ENCODE data around the gene PFDN1. TPM values are rescaled to one million over a fixed set of nuclear protein-coding genes. Genes with fewer than 3 reads are reported as not detected.

PFDN1 gene
- total RNA-seq, 1 experiment from 2014 or later: 48.9 TPM

- Histone ChIP-seq H3K4me1 (ENCODE audit: control insufficient read depth in 1 of 2, insufficient read depth in 2 of 2, low read length in 2 of 2) (peaks cover 11 to 21% of the 10 kb centered on the region in 2 experiments), H2AFZ (ENCODE audit: low read depth, low read length, poor library complexity, severe bottlenecking) (no peak overlapping the region), H4K20me1 (ENCODE audit: insufficient read depth) (no peaks in the 10 kb centered on the region), H3K9me2 (ENCODE audit: insufficient read depth) (no peaks in the 10 kb centered on the region), H3K9me3 (ENCODE audit: control insufficient read depth in 1 of 2, insufficient read depth in 1 of 2, low read depth in 1 of 2, low read length in 2 of 2) (no peaks in the 10 kb centered on the region), H3K9ac (ENCODE audit: low read length) (no peak overlapping the region), H3K79me2 (ENCODE audit: insufficient read depth, low read length) (peaks cover 24% of the 10 kb centered on the region), H3K4me3 (replicated peaks in 1 of 2; ENCODE audit: low read depth in 1 of 2, low read length in 2 of 2) (no peak overlapping the region), H3K27ac (ENCODE audit: low read depth, low read length) (no peak overlapping the region), H3K4me2 (ENCODE audit: low read length) (no peak overlapping the region), H3K36me3 (ENCODE audit: control insufficient read depth in 1 of 2, insufficient read depth in 2 of 2, low read length in 2 of 2) (no peaks in the 10 kb centered on the region), H3K27me3 (ENCODE audit: insufficient read depth, low read length) (no peaks in the 10 kb centered on the region)
- ChIA-PET CTCF (interaction anchor here (1.4 kb wide), 1 partner anchor 41 kb away, joined by 4 read pairs; the partner anchor contains the start of gene HBEGF), RAD21 (ENCODE audit: low non-redundant PET in 1 of 2, low total read pairs in 2 of 2, uncharacterized antibody in 2 of 2, unreplicated experiment in 2 of 2) (no interaction called here), POLR2A (no interaction called here)
- BruUV-seq (replicated peaks): no TSS peak
- intact Hi-C loops (cut with micrococcal nuclease): no loop called here
- ATAC-seq (no peak), DNase-seq (ENCODE audit: low read depth, low spot score) (no peak)
- TF ChIP-seq ATF3 (IDR thresholded peaks at IDR 0.05) (no peak), SRF (IDR thresholded peaks at IDR 0.05; ENCODE audit: low read depth) (no peak), EZH2phosphoT487 (IDR thresholded peaks at IDR 0.05; ENCODE audit: borderline replicate concordance) (no peak), RAD21 (IDR thresholded peaks at IDR 0.05; ENCODE audit: low read depth) (no peak)
These were observed 2.6 kb upstream of the PFDN1 start for GRCh38 chr5:140305471-140305870.

GRCh38 chr5:140303966-140304365 is 1.1 kb upstream of the PFDN1 start:
- ATAC-seq (no peak), DNase-seq (ENCODE audit: low read depth, low spot score) (no peak)
- Histone ChIP-seq H3K27ac (ENCODE audit: low read depth, low read length) (no peak overlapping the region), H3K9me3 (ENCODE audit: control insufficient read depth in 1 of 2, insufficient read depth in 1 of 2, low read depth in 1 of 2, low read length in 2 of 2) (no peaks in the 10 kb centered on the region), H3K4me3 (replicated peaks in 1 of 2; ENCODE audit: low read depth in 1 of 2, low read length in 2 of 2) (no peak overlapping the region), H2AFZ (ENCODE audit: low read depth, low read length, poor library complexity, severe bottlenecking) (no peak overlapping the region), H4K20me1 (ENCODE audit: insufficient read depth) (no peaks in the 10 kb centered on the region), H3K9ac (ENCODE audit: low read length) (no peak overlapping the region; the same call in 1 of the 2 replicates), H3K27me3 (ENCODE audit: insufficient read depth, low read length) (no peaks in the 10 kb centered on the region), H3K36me3 (ENCODE audit: control insufficient read depth in 1 of 2, insufficient read depth in 2 of 2, low read length in 2 of 2) (no peaks in the 10 kb centered on the region), H3K4me2 (ENCODE audit: low read length) (peak overlapping the region; percentile 90; the same call in 1 of the 2 replicates), H3K9me2 (ENCODE audit: insufficient read depth) (no peaks in the 10 kb centered on the region), H3K79me2 (ENCODE audit: insufficient read depth, low read length) (peaks cover 32% of the 10 kb centered on the region), H3K4me1 (ENCODE audit: control insufficient read depth in 1 of 2, insufficient read depth in 2 of 2, low read length in 2 of 2) (peaks cover 12 to 32% of the 10 kb centered on the region in 2 experiments; a peak in 3 of 4 replicates)
- CTCF ChIA-PET: interaction anchor here (0.9 to 1.5 kb wide), 2 partner anchors 41 to 43 kb away, joined by 3 to 4 read pairs; partner anchors contain the start of gene HBEGF
- no TSS peak for BruUV-seq (replicated peaks)
- RAD21 ChIA-PET (ENCODE audit: low non-redundant PET in 1 of 2, low total read pairs in 2 of 2, uncharacterized antibody in 2 of 2, unreplicated experiment in 2 of 2): no interaction called here
- POLR2A ChIA-PET: no interaction called here
- TF ChIP-seq TCF7L2 (IDR thresholded peaks at IDR 0.05; ENCODE audit: borderline replicate concordance, extremely low read depth, insufficient read depth, insufficient read length) (no peak), POLR2AphosphoS5 (IDR thresholded peaks at IDR 0.05; ENCODE audit: low read depth, low read length) (no peak), ZFX (IDR thresholded peaks at IDR 0.05) (no peak), EGR1 (IDR thresholded peaks at IDR 0.05; ENCODE audit: low read depth) (no peak), ELF1 (IDR thresholded peaks at IDR 0.05; ENCODE audit: borderline replicate concordance, low read depth) (no peak), SP1 (IDR thresholded peaks at IDR 0.05; ENCODE audit: low read depth) (no peak), ZBTB33 (IDR thresholded peaks at IDR 0.05; ENCODE audit: extremely low read depth, insufficient replicate concordance, low read length) (no peak), SIN3A (IDR thresholded peaks at IDR 0.05; ENCODE audit: low read depth) (no peak), RAD21 (IDR thresholded peaks at IDR 0.05; ENCODE audit: low read depth) (no peak), CTCF (IDR thresholded peaks at IDR 0.05 in 2 of 3, conservative IDR thresholded peaks at IDR 0.05 in 1 of 3; ENCODE audit: borderline replicate concordance in 1 of 3, insufficient read depth in 1 of 3, low read depth in 2 of 3, low read length in 2 of 3) (no peak), POLR2A (IDR thresholded peaks at IDR 0.05; ENCODE audit: borderline replicate concordance, extremely low read depth, insufficient read depth, insufficient read length) (no peak), EZH2 (IDR thresholded peaks at IDR 0.05) (no peak)
- intact Hi-C loops (cut with micrococcal nuclease): no loop called here
